ENCODE results near the gene EXOC6.

DNA sequence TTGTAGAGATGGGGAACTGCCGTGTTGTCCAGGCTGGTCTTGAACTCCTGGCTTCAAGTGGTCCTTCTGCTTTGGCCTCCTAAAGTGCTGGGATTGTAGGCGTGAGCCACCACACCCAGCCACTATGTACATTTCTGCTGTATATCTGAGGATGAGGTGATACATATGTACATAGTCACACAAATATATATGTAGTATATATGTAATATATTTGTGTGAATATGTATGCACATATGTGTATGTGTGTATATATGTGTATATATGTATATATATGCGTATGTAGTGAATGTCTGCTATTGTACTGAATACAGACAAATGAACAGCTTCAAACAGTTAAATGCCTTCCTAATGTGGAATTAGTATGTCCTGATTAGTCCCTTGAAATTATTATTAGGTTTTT, 70.3 kb downstream of the EXOC6 start:
- TF ChIP-seq POLR2A (IDR thresholded peaks at IDR 0.05): no peak
- TF ChIP-seq, protein P1, sequence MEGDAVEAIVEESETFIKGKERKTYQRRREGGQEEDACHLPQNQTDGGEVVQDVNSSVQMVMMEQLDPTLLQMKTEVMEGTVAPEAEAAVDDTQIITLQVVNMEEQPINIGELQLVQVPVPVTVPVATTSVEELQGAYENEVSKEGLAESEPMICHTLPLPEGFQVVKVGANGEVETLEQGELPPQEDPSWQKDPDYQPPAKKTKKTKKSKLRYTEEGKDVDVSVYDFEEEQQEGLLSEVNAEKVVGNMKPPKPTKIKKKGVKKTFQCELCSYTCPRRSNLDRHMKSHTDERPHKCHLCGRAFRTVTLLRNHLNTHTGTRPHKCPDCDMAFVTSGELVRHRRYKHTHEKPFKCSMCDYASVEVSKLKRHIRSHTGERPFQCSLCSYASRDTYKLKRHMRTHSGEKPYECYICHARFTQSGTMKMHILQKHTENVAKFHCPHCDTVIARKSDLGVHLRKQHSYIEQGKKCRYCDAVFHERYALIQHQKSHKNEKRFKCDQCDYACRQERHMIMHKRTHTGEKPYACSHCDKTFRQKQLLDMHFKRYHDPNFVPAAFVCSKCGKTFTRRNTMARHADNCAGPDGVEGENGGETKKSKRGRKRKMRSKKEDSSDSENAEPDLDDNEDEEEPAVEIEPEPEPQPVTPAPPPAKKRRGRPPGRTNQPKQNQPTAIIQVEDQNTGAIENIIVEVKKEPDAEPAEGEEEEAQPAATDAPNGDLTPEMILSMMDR (IDR thresholded peaks at IDR 0.05): no peak
